GM12801 (cell line): Measurements from ENCODE around the gene STEEP1.

Source experiments
- CTCF ChIP-seq: IDR thresholded peaks from one replicate; pipeline ENCODE4 v1.5.1; 2011; ENCODE audit warnings: control low read depth; ENCODE audit not compliant: insufficient read length; ENCODE audit errors: extremely low read depth

The STEEP1 gene

GRCh38 chrX:119523664-119524184 is 41.5 kb downstream of the STEEP1 start:
- TF ChIP-seq CTCF, result no peak

- TF ChIP-seq CTCF, result no peak
Measured at GRCh38 chrX:119521246-119521645, 44.0 kb downstream of the STEEP1 start.

- no peak for TF ChIP-seq CTCF
Measured at GRCh38 chrX:119518371-119518770, 46.8 kb downstream of the STEEP1 start.

GRCh38 chrX:119516157-119516702 is 49.0 kb downstream of the STEEP1 start:
- no peak for TF ChIP-seq CTCF

GRCh38 chrX:119512146-119512800 is 52.9 kb downstream of the STEEP1 start:
- no peak for TF ChIP-seq CTCF

GRCh38 chrX:119507206-119507605 is 58.0 kb downstream of the STEEP1 start:
- no peak for TF ChIP-seq CTCF

GRCh38 chrX:119505945-119506344 is 59.3 kb downstream of the STEEP1 start:
- TF ChIP-seq CTCF, result no peak
